MM.1S (cell line): ENCODE results near the gene RANBP6.

Experiments
- EZH2 ChIP-seq: fragments of 300-600 bp; sonication (generic); optimal IDR thresholded peaks from 2 replicates; pipeline ENCODE3; 2017; ENCODE audit warnings: low read depth, mild to moderate bottlenecking, antibody characterized with exemption, low read length, mixed read lengths
- TF ChIP-seq, protein P1 (sequence below): fragments of 300-600 bp; sonication (generic); IDR thresholded peaks from 2 replicates; pipeline ENCODE4 v1.5.1; 2016; ENCODE audit warnings: antibody characterized with exemption, low read length, mixed read lengths

DNA sequence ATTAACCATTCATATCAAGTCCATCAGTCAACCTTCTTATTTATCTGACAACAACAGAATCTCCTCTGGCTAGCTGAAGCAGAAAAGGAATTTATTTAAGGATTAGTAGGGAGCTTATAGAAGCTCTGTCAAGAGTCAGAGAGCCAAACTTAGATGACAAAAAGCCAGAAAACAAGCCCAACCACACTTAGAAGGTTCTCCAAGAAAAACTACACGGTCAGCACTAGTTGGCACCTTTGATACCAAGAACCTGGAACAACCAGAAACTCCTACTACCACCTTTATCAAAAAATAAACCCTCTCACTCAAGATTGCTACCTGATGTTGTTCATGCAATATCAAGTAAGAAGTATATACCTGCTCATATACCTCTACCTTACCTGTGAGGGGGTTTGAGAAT lies 36.9 kb downstream of the RANBP6 start:
- no peak for TF ChIP-seq EZH2
- TF ChIP-seq, protein P1, sequence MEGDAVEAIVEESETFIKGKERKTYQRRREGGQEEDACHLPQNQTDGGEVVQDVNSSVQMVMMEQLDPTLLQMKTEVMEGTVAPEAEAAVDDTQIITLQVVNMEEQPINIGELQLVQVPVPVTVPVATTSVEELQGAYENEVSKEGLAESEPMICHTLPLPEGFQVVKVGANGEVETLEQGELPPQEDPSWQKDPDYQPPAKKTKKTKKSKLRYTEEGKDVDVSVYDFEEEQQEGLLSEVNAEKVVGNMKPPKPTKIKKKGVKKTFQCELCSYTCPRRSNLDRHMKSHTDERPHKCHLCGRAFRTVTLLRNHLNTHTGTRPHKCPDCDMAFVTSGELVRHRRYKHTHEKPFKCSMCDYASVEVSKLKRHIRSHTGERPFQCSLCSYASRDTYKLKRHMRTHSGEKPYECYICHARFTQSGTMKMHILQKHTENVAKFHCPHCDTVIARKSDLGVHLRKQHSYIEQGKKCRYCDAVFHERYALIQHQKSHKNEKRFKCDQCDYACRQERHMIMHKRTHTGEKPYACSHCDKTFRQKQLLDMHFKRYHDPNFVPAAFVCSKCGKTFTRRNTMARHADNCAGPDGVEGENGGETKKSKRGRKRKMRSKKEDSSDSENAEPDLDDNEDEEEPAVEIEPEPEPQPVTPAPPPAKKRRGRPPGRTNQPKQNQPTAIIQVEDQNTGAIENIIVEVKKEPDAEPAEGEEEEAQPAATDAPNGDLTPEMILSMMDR: no peak
